HL-60 (cell line): Measurements from ENCODE around the gene MED17.

Experiments
- CTCF ChIP-seq: IDR thresholded peaks from one replicate; pipeline ENCODE4 v1.5.1; 2011; ENCODE audit warnings: low read length, control low read depth, inconsistent platforms; ENCODE audit not compliant: insufficient read depth
- POLR2AphosphoS5 ChIP-seq: IDR thresholded peaks from 2 replicates; pipeline ENCODE4 v1.6.1; 2012; ENCODE audit warnings: low read depth
- SPI1 ChIP-seq: IDR thresholded peaks from 2 replicates; pipeline ENCODE4 v1.6.1; 2012; ENCODE audit warnings: low read depth, mild to moderate bottlenecking, borderline replicate concordance

GRCh38 chr11:93783362-93783761 is 720 bp upstream of the MED17 start:
- no peak for TF ChIP-seq CTCF
- TF ChIP-seq POLR2AphosphoS5 = no peak
- no peak for TF ChIP-seq SPI1
